Effector memory CD4-positive, alpha-beta T cell (primary cell): Measurements from ENCODE around the gene GALNT17.

Source experiments
- DNase-seq, 3 donors: peaks; one replicate each; pipeline ENCODE4 v3.0.0-alpha.2; 2020
- H3K27ac ChIP-seq: 2 replicates; pipeline ENCODE4 v1.7.0; 2013; ENCODE audit warnings: mild to moderate bottlenecking, low read length, moderate library complexity; ENCODE audit not compliant: insufficient read depth, poor library complexity, severe bottlenecking
- H3K27me3 ChIP-seq: replicated peaks from 2 replicates; pipeline ENCODE4 v1.7.0; 2013; ENCODE audit warnings: mild to moderate bottlenecking, low read length; ENCODE audit not compliant: insufficient read depth, control insufficient read depth, poor library complexity, severe bottlenecking
- H3K36me3 ChIP-seq: 2 replicates; pipeline ENCODE4 v1.7.0; 2013; ENCODE audit warnings: mild to moderate bottlenecking, low read length, moderate library complexity; ENCODE audit not compliant: control insufficient read depth, insufficient read depth
- H3K4me1 ChIP-seq: 2 replicates; pipeline ENCODE4 v1.7.0; 2013; ENCODE audit warnings: low read length, mild to moderate bottlenecking; ENCODE audit not compliant: control insufficient read depth, insufficient read depth, poor library complexity, severe bottlenecking
- H3K4me3 ChIP-seq: 2 replicates; pipeline ENCODE4 v1.7.0; 2013; ENCODE audit warnings: low read length, low read depth, mild to moderate bottlenecking; ENCODE audit not compliant: insufficient read depth, poor library complexity, severe bottlenecking
- H3K9me3 ChIP-seq: 2 replicates; pipeline ENCODE4 v1.7.0; 2013; ENCODE audit warnings: mild to moderate bottlenecking, low read length, moderate library complexity; ENCODE audit not compliant: control insufficient read depth

GALNT17 gene

GRCh38 chr7:71544816-71545215, 412.9 kb downstream of the GALNT17 start:
- Histone ChIP-seq H3K27ac (no peak overlapping the region), H3K36me3 (no peaks in the 10 kb centered on the region), H3K4me3 (no peak overlapping the region), H3K9me3 (no peaks in the 10 kb centered on the region), H3K4me1 (no peaks in the 10 kb centered on the region), H3K27me3 (no peaks in the 10 kb centered on the region)
- no peak for DNase-seq

GRCh38 chr7:71547426-71547825, 415.5 kb downstream of the GALNT17 start:
- Histone ChIP-seq H3K9me3 (no peaks in the 10 kb centered on the region), H3K27ac (no peak overlapping the region), H3K27me3 (no peaks in the 10 kb centered on the region), H3K4me1 (no peaks in the 10 kb centered on the region), H3K36me3 (no peaks in the 10 kb centered on the region), H3K4me3 (no peak overlapping the region)
- DNase-seq: no peak

- H3K27me3 ChIP-seq: no peaks in the 10 kb centered on the region
- H3K9me3 ChIP-seq: no peaks in the 10 kb centered on the region
- no peak for DNase-seq
- no peak overlapping the region for H3K27ac ChIP-seq
- no peaks in the 10 kb centered on the region for H3K4me1 ChIP-seq
- no peaks in the 10 kb centered on the region for H3K36me3 ChIP-seq
- H3K4me3 ChIP-seq: no peak overlapping the region
These were observed 416.8 kb downstream of the GALNT17 start for GRCh38 chr7:71548746-71549145.

GRCh38 chr7:71553306-71553705, 421.4 kb downstream of the GALNT17 start:
- no peaks in the 10 kb centered on the region for H3K36me3 ChIP-seq
- no peak for DNase-seq
- H3K4me3 ChIP-seq: no peak overlapping the region
- no peaks in the 10 kb centered on the region for H3K4me1 ChIP-seq
- no peaks in the 10 kb centered on the region for H3K9me3 ChIP-seq
- H3K27ac ChIP-seq: no peak overlapping the region
- H3K27me3 ChIP-seq: no peaks in the 10 kb centered on the region

- no peaks in the 10 kb centered on the region for H3K4me1 ChIP-seq
- H3K27ac ChIP-seq: no peak overlapping the region
- no peak overlapping the region for H3K4me3 ChIP-seq
- no peaks in the 10 kb centered on the region for H3K27me3 ChIP-seq
- no peaks in the 10 kb centered on the region for H3K36me3 ChIP-seq
- no peak for DNase-seq
- H3K9me3 ChIP-seq: no peaks in the 10 kb centered on the region
These were observed 423.8 kb downstream of the GALNT17 start for GRCh38 chr7:71555758-71556157.

GRCh38 chr7:71558806-71559613, 427.1 kb downstream of the GALNT17 start:
- H3K27ac ChIP-seq: no peak overlapping the region
- H3K9me3 ChIP-seq: no peaks in the 10 kb centered on the region
- H3K36me3 ChIP-seq: no peaks in the 10 kb centered on the region
- no peak overlapping the region for H3K4me3 ChIP-seq
- DNase-seq: no peak
- no peaks in the 10 kb centered on the region for H3K27me3 ChIP-seq
- no peaks in the 10 kb centered on the region for H3K4me1 ChIP-seq

GRCh38 chr7:71560354-71560995, 428.5 kb downstream of the GALNT17 start:
- Histone ChIP-seq H3K9me3 (no peaks in the 10 kb centered on the region), H3K27me3 (no peaks in the 10 kb centered on the region), H3K27ac (no peak overlapping the region), H3K4me3 (no peak overlapping the region), H3K36me3 (no peaks in the 10 kb centered on the region), H3K4me1 (no peaks in the 10 kb centered on the region)
- no peak for DNase-seq

GRCh38 chr7:71563276-71563675, 431.3 kb downstream of the GALNT17 start:
- Histone ChIP-seq H3K4me1 (no peaks in the 10 kb centered on the region), H3K9me3 (no peaks in the 10 kb centered on the region), H3K36me3 (no peaks in the 10 kb centered on the region), H3K27me3 (no peaks in the 10 kb centered on the region), H3K4me3 (no peak overlapping the region), H3K27ac (no peak overlapping the region)
- no peak for DNase-seq

GRCh38 chr7:71566376-71566775, 434.4 kb downstream of the GALNT17 start:
- Histone ChIP-seq H3K4me3 (no peak overlapping the region), H3K27me3 (no peaks in the 10 kb centered on the region), H3K9me3 (no peaks in the 10 kb centered on the region), H3K27ac (no peak overlapping the region), H3K4me1 (no peaks in the 10 kb centered on the region), H3K36me3 (no peaks in the 10 kb centered on the region)
- DNase-seq: no peak

- Histone ChIP-seq H3K4me3 (no peak overlapping the region), H3K27me3 (no peaks in the 10 kb centered on the region)
These were observed 435.0 kb downstream of the GALNT17 start for GRCh38 chr7:71566991-71567390.

More at GRCh38 chr7:71566991-71567390, 435.0 kb downstream of the GALNT17 start:
- Histone ChIP-seq H3K9me3 (no peaks in the 10 kb centered on the region), H3K36me3 (no peaks in the 10 kb centered on the region), H3K4me1 (no peaks in the 10 kb centered on the region), H3K27ac (no peak overlapping the region)
- DNase-seq: no peak
